Spleen (tissue), 11 donors: Measurements from ENCODE around the gene ACOD1. TPM values are rescaled to one million over a fixed set of nuclear protein-coding genes. Genes with fewer than 3 reads are reported as not detected.

Source experiments
- DNase-seq: peaks from one replicate; pipeline ENCODE4 v3.0.0-alpha.2; 2020
- H3K27ac ChIP-seq, 8 donors: fragments of 200-600 bp; sonication (generic) in 7 of 8; 1 replicate in 4 of 8; 2 replicates in 4 of 8; pipeline versions ENCODE4 v1.5.0 to v1.8.0; 2016 to 2021; ENCODE audit warnings: inconsistent platforms in 4 of 8, mild to moderate bottlenecking in 4 of 8, moderate library complexity in 1 of 8
- H3K27me3 ChIP-seq, 7 donors: fragments of 200-600 bp; sonication (generic) in 6 of 7; replicated peaks in 1 of 7; 1 replicate in 4 of 7; 2 replicates in 3 of 7; pipeline versions ENCODE4 v1.5.0 to v1.8.0; 2016 to 2021; ENCODE audit warnings: inconsistent platforms in 3 of 7, mild to moderate bottlenecking in 1 of 7
- H3K36me3 ChIP-seq, 6 donors: fragments of 200-600 bp; sonication (generic) in 5 of 6; 1 replicate in 4 of 6; 2 replicates in 2 of 6; pipeline versions ENCODE4 v1.5.0 to v1.8.0; 2016 to 2021; ENCODE audit warnings: inconsistent platforms in 2 of 6
- H3K4me1 ChIP-seq, 6 donors: fragments of 200-600 bp; sonication (generic) in 5 of 6; 1 replicate in 3 of 6; 2 replicates in 3 of 6; pipeline versions ENCODE4 v1.5.0 to v1.8.0; 2016 to 2021; ENCODE audit warnings: inconsistent platforms in 3 of 6
- H3K4me3 ChIP-seq, 8 donors: fragments of 200-600 bp; sonication (generic) in 7 of 8; 1 replicate in 4 of 8; 2 replicates in 4 of 8; pipeline versions ENCODE4 v1.5.0 to v1.8.0; 2016 to 2021; ENCODE audit warnings: inconsistent platforms in 4 of 8, mild to moderate bottlenecking in 4 of 8, moderate library complexity in 2 of 8
- H3K9me3 ChIP-seq, 8 donors: fragments of 200-600 bp; sonication (generic) in 7 of 8; 1 replicate in 4 of 8; 2 replicates in 4 of 8; pipeline versions ENCODE4 v1.5.0 to v1.8.0; 2016 to 2021; ENCODE audit warnings: inconsistent platforms in 4 of 8
- CTCF ChIP-seq, 11 experiments: fragments of 200-600 bp in 7 of 11; fragments of 450-650 bp in 4 of 11; sonication (generic) in 4 of 11; IDR thresholded peaks in 8 of 11; conservative IDR thresholded peaks in 3 of 11; 1 replicate in 7 of 11; 2 replicates in 4 of 11; pipeline versions ENCODE4 v1.4.0 to v1.8.0; 2016 to 2021; ENCODE audit warnings: antibody characterized with exemption in 11 of 11, inconsistent platforms in 4 of 11, mild to moderate bottlenecking in 1 of 11
- POLR2A ChIP-seq, 3 donors: fragments of 450-650 bp; IDR thresholded peaks; one replicate each; pipeline ENCODE4 v1.5.1; 2017; ENCODE audit warnings: antibody characterized with exemption in 3 of 3, mild to moderate bottlenecking in 1 of 3
- POLR2AphosphoS5 ChIP-seq, 3 donors: sonication (generic); formaldehyde crosslinking; IDR thresholded peaks; one replicate each; pipeline ENCODE4 v1.5.1; 2017; ENCODE audit warnings: antibody characterized with exemption in 3 of 3
- WGBS, 5 donors: extraction: QIAGEN DNeasy Blood & Tissue Kit in 3 of 5; methylation state at CpG; one replicate each; pipeline versions ENCODE4 v1.1.5 to v1.1.7; 2013 to 2018; 5-methylcytosine and 5-hydroxymethylcytosine counted together
- intact Hi-C: fragments of 100-400 bp; cut with DNase I; formaldehyde crosslinking; loops from one replicate; pipeline ENCODE4 v1.15.0; 2023; ENCODE audit warnings: low total_unique reads
- polyA plus RNA-seq, 3 donors: library from polyadenylated mRNA; stranded (reverse); fragments of 200-250 nt; gene quantifications; one replicate each; pipeline ENCODE4 v1.2.1, GENCODE V29; 2013
- total RNA-seq, 7 donors: library from RNA; depleted of rRNA in 3 of 7; stranded (reverse); fragments of >200 nt in 3 of 7; fragmentation: NEBNext Ultra II Directional in 4 of 7; extraction: Animal tissue kit (Norgen Biotek cat#: 25700) in 4 of 7; gene quantifications; one replicate each; pipeline versions ENCODE4 v1.1.0 to v1.2.1, GENCODE V29; 2016 to 2021
- donor health status: healthy with polysubstance abuse.
- donor health status: DM: no; HTN: no; CAD: no; lungs with moderate emphysema.
- donor health status: DM: no; HTN: no; CAD: no.
- donor health status: Bipolar disorder and iron deficiency.
- donor health status: healthy.
- donor health status: DM: no; HTN: no; CAD: no.
- donor health status: DM: yes; HTN: yes; CAD: no.

The ACOD1 gene
- total and polyA plus RNA-seq, 10 donors: 0.10 to 0.33 (median 0.15) TPM; not detected in 6

DNA sequence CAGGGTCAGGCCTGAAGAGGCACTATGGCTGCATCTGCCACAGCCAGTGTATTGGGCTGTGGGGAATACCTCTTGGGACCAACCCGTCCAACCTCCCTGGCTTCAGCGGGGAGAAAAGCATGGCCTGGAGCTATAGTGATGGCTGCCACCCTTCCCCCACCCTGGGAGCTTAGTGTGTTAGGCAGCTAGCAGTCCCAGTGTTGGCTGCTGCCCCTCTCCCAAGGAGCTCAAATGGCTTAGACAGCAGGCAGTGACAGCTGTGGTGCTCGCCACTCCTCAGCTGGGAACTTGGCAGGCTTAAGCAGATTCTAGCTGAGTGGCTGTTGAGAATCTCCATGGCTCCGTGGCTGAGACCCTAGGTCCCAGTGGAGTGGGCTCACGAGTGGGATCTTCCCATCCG lies 19.7 kb downstream of the ACOD1 start:
- H3K4me3 ChIP-seq: no peak overlapping the region
- no peaks in the 10 kb centered on the region for H3K36me3 ChIP-seq
- peaks cover 0 to 18% (median 6%) of the 10 kb centered on the region in 6 donors for H3K4me1 ChIP-seq
- TF ChIP-seq CTCF (IDR thresholded peaks at IDR 0.05 in 8 of 11, conservative IDR thresholded peaks at IDR 0.05 in 3 of 11) (no peak), POLR2A (IDR thresholded peaks at IDR 0.05) (no peak), POLR2AphosphoS5 (IDR thresholded peaks at IDR 0.05) (no peak)
- 83 to 96% (median 90%) methylated on average over 5 to 6 of the region's 6 CpGs for WGBS, 5 donors
- H3K27me3 ChIP-seq: peaks cover 0 to 24% (median 0%) of the 10 kb centered on the region in 7 donors
- intact Hi-C loops: no loop called here
- no peak for DNase-seq
- no peak overlapping the region for H3K27ac ChIP-seq
- H3K9me3 ChIP-seq: no peaks in the 10 kb centered on the region

- H3K36me3 ChIP-seq: no peaks in the 10 kb centered on the region
- peaks cover 0 to 18% (median 7%) of the 10 kb centered on the region in 6 donors for H3K4me1 ChIP-seq
- no peak overlapping the region for H3K4me3 ChIP-seq
- 79 to 91% (median 86%) methylated on average over 5 of the region's 5 CpGs for WGBS, 5 donors
- no peak for DNase-seq
- intact Hi-C loops: loop anchor here (10.0 kb wide), 1 partner anchor 1095 kb away; no protein-coding TSS in a partner anchor
- TF ChIP-seq POLR2A (IDR thresholded peaks at IDR 0.05) (no peak), POLR2AphosphoS5 (IDR thresholded peaks at IDR 0.05) (no peak), CTCF (IDR thresholded peaks at IDR 0.05 in 8 of 11, conservative IDR thresholded peaks at IDR 0.05 in 3 of 11) (no peak)
- H3K27me3 ChIP-seq: peaks cover 0 to 24% (median 0%) of the 10 kb centered on the region in 7 donors
- no peaks in the 10 kb centered on the region for H3K9me3 ChIP-seq
- no peak overlapping the region for H3K27ac ChIP-seq
Observed at GRCh38 chr13:76969488-76970365, 21.4 kb downstream of the ACOD1 start.

DNA sequence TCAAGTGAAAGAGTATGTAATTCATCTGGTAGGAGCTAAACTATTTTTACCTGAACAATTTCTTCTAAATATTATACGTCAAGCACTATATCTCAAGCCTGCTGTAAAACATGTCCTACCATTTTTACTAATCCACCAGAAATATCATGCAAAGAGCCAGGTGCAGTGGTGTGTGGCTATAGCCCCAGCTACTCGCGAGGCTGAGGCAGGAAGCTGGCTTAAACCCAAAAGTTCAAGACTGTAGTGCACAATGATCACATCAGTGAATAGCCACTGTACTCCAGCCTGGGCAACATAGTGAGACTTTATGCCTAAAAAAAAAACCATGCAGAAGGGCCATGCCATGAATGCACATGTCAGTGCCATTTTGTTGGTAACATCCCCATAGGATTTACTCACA lies 22.9 kb downstream of the ACOD1 start:
- no peak for TF ChIP-seq CTCF (IDR thresholded peaks at IDR 0.05 in 8 of 11, conservative IDR thresholded peaks at IDR 0.05 in 3 of 11)
- TF ChIP-seq POLR2AphosphoS5 (IDR thresholded peaks at IDR 0.05): no peak
- no peak for TF ChIP-seq POLR2A (IDR thresholded peaks at IDR 0.05)
- Histone ChIP-seq H3K4me1 (peaks cover 0 to 13% (median 3%) of the 10 kb centered on the region in 6 donors), H3K4me3 (no peak overlapping the region), H3K36me3 (no peaks in the 10 kb centered on the region), H3K9me3 (no peaks in the 10 kb centered on the region), H3K27me3 (peaks cover 0 to 30% (median 0%) of the 10 kb centered on the region in 7 donors), H3K27ac (no peak overlapping the region)
- 38 to 51% (median 47%) methylated on average over 3 of the region's 3 CpGs for WGBS, 5 donors
- intact Hi-C loops: loop anchor here (10.0 kb wide), 1 partner anchor 1096 kb away; no protein-coding TSS in a partner anchor
- no peak for DNase-seq
